GM12878 (cell line): ENCODE results near the gene RGS6. TPM values are rescaled to one million over a fixed set of nuclear protein-coding genes. Genes with fewer than 3 reads are reported as not detected.

ENCODE experiments used
- ATAC-seq: fragments of 200-7000 bp; cut with Tn5 transposase; 3 replicates; pipeline ENCODE4 v1.9.1; 2020; ENCODE audit warnings: mild to moderate bottlenecking, moderate library complexity
- BruUV-seq: library from RNA; stranded (reverse); fragments of 400-500 nt; replicated peaks from 2 replicates; lab custom pipeline; 2021; lab: Mats Ljungman, UMichigan
- CTCF ChIA-PET: fragments of 300-600 bp; sonication (Branson Sonifier 250); formaldehyde crosslinking; extraction: SDS; loops from one replicate; lab custom pipeline; 2021; ENCODE audit warnings: inconsistent platforms; lab: Yijun Ruan, JAX
- POLR2A ChIA-PET: fragments of 350-600 bp; formaldehyde crosslinking; extraction: SDS; loops from one replicate; lab custom pipeline; 2021; ENCODE audit warnings: inconsistent platforms; lab: Charles Lee
- RAD21 ChIA-PET: fragments of 300-600 bp; sonication (Branson Sonifier 250); formaldehyde crosslinking; loops from one replicate; lab custom pipeline; 2023; ENCODE audit warnings: antibody characterized with exemption; ENCODE audit not compliant: unreplicated experiment; lab: Charles Lee
- SMC1A ChIA-PET: fragments of 300-600 bp; sonication (Branson Sonifier 250); formaldehyde crosslinking; loops from one replicate; lab custom pipeline; 2023; ENCODE audit not compliant: unreplicated experiment, uncharacterized antibody; lab: Charles Lee
- DNase-seq: peaks from one replicate; pipeline ENCODE4 v3.0.0-alpha.2; 2011; ENCODE audit warnings: low read depth, low spot score
- FAIRE-seq: peaks from 3 replicates; lab custom pipeline; 2011; peaks lifted over from hg19 to GRCh38; lab: Jason Lieb, UNC
- H2AFZ ChIP-seq: 2 replicates; pipeline ENCODE4 v1.6.0; 2011; ENCODE audit warnings: low read depth, low read length, control low read depth; ENCODE audit not compliant: control insufficient read depth
- H3K27ac ChIP-seq: 2 replicates; pipeline ENCODE4 v1.5.1; 2011; ENCODE audit warnings: control low read depth; ENCODE audit not compliant: control insufficient read depth, insufficient read depth
- H3K27me3 ChIP-seq, 2 experiments: replicated peaks in 1 of 2; 2 replicates each; pipeline versions ENCODE4 v1.6.0 to v1.6.1; 2011; ENCODE audit warnings: low read length in 1 of 2; ENCODE audit not compliant: control insufficient read depth in 2 of 2, insufficient read depth in 2 of 2
- H3K36me3 ChIP-seq, 2 experiments: 2 replicates each; pipeline ENCODE4 v1.5.1; 2011; ENCODE audit warnings: low read length in 1 of 2; ENCODE audit not compliant: control insufficient read depth in 2 of 2, insufficient read depth in 2 of 2
- H3K4me1 ChIP-seq: 2 replicates; pipeline ENCODE4 v1.6.1; 2011; ENCODE audit warnings: mild to moderate bottlenecking, low read length, moderate library complexity, mixed read lengths; ENCODE audit not compliant: control insufficient read depth, insufficient read depth
- H3K4me2 ChIP-seq: 2 replicates; pipeline ENCODE4 v1.6.0; 2011; ENCODE audit warnings: control low read depth; ENCODE audit not compliant: control insufficient read depth, insufficient read depth
- H3K4me3 ChIP-seq: fragments of 200-600 bp; sonication (generic); 2 replicates; pipeline ENCODE4 v1.5.1; 2016
- H3K79me2 ChIP-seq: 2 replicates; pipeline ENCODE4 v1.6.0; 2011; ENCODE audit warnings: low read length; ENCODE audit not compliant: control insufficient read depth, insufficient read depth
- H3K9ac ChIP-seq: 2 replicates; pipeline ENCODE4 v1.8.0; 2011; ENCODE audit warnings: low read length, control low read depth, mixed read lengths; ENCODE audit not compliant: control insufficient read depth, insufficient read depth
- H3K9me3 ChIP-seq: replicated peaks from 3 replicates; pipeline ENCODE4 v1.5.1; 2011; ENCODE audit warnings: mild to moderate bottlenecking, low read length; ENCODE audit not compliant: control insufficient read depth, insufficient read depth
- H4K20me1 ChIP-seq: 2 replicates; pipeline ENCODE4 v1.6.0; 2011; ENCODE audit not compliant: control insufficient read depth, insufficient read depth
- EGR1 ChIP-seq, 2 experiments: IDR thresholded peaks; 1 replicate in 1 of 2; 2 replicates in 1 of 2; pipeline ENCODE4 v1.6.1; 2011 to 2012; ENCODE audit warnings: low read depth in 2 of 2, low read length in 2 of 2, borderline replicate concordance in 1 of 2, mild to moderate bottlenecking in 1 of 2, moderate library complexity in 1 of 2
- EP300 ChIP-seq, 2 experiments: fragments of 150-350 bp in 1 of 2; IDR thresholded peaks; 2 replicates each; pipeline ENCODE4 v1.6.1; 2011 to 2012; ENCODE audit warnings: low read depth in 2 of 2, low read length in 2 of 2, borderline replicate concordance in 1 of 2, improper control_type of control experiment in 1 of 2, inconsistent platforms in 1 of 2; ENCODE audit not compliant: control insufficient read depth in 1 of 2
- FOS ChIP-seq: IDR thresholded peaks from 3 replicates; pipeline ENCODE4 v1.6.1; 2011; ENCODE audit warnings: borderline replicate concordance; ENCODE audit not compliant: insufficient read length; ENCODE audit errors: extremely low read depth
- IKZF2 ChIP-seq, 2 experiments: fragments of 450-650 bp; IDR thresholded peaks; 2 replicates each; pipeline ENCODE4 v1.6.1; 2017; ENCODE audit warnings: mild to moderate bottlenecking in 2 of 2, moderate library complexity in 2 of 2
- IRF5 ChIP-seq: fragments of 450-650 bp; IDR thresholded peaks from 2 replicates; pipeline ENCODE4 v1.6.1; 2017; ENCODE audit warnings: borderline replicate concordance
- MLLT1 ChIP-seq: fragments of 450-650 bp; IDR thresholded peaks from 2 replicates; pipeline ENCODE4 v1.6.1; 2016; ENCODE audit warnings: mild to moderate bottlenecking
- NR2C1 ChIP-seq: fragments of 450-650 bp; IDR thresholded peaks from 2 replicates; pipeline ENCODE4 v1.6.1; 2017; ENCODE audit warnings: antibody characterized with exemption, mild to moderate bottlenecking, moderate library complexity
- NR2F1 ChIP-seq: fragments of 450-650 bp; conservative IDR thresholded peaks from 2 replicates; pipeline ENCODE4 v1.6.1; 2017; ENCODE audit warnings: mild to moderate bottlenecking
- RCOR1 ChIP-seq: conservative IDR thresholded peaks from 2 replicates; pipeline ENCODE4 v1.6.1; 2012; ENCODE audit warnings: low read depth, low read length, improper control_type of control experiment
- REST ChIP-seq: IDR thresholded peaks from 2 replicates; pipeline ENCODE4 v1.6.1; 2012; ENCODE audit warnings: mild to moderate bottlenecking, low read depth, low read length
- RFX5 ChIP-seq: IDR thresholded peaks from 2 replicates; pipeline ENCODE4 v1.6.1; 2011; ENCODE audit warnings: low read depth, low read length, improper control_type of control experiment
- SMC3 ChIP-seq: IDR thresholded peaks from 2 replicates; pipeline ENCODE4 v1.6.1; 2011; ENCODE audit warnings: low read length, improper control_type of control experiment, borderline replicate concordance
- TBL1XR1 ChIP-seq: IDR thresholded peaks from 2 replicates; pipeline ENCODE4 v1.6.1; 2012; ENCODE audit warnings: low read depth, low read length, improper control_type of control experiment
- USF2 ChIP-seq: IDR thresholded peaks from 2 replicates; pipeline ENCODE4 v1.6.1; 2011; ENCODE audit warnings: low read depth, low read length, improper control_type of control experiment, borderline replicate concordance
- YY1 ChIP-seq: IDR thresholded peaks from 2 replicates; pipeline ENCODE4 v1.6.1; 2011; ENCODE audit warnings: low read depth, mild to moderate bottlenecking, low read length
- ZNF217 ChIP-seq: fragments of 450-650 bp; IDR thresholded peaks from 2 replicates; pipeline ENCODE4 v1.6.1; 2017; ENCODE audit warnings: antibody characterized with exemption, mild to moderate bottlenecking
- ZNF622 ChIP-seq: fragments of 450-650 bp; IDR thresholded peaks from 2 replicates; pipeline ENCODE4 v1.6.1; 2017; ENCODE audit warnings: mild to moderate bottlenecking, inconsistent platforms
- ZSCAN29 ChIP-seq: fragments of 450-650 bp; IDR thresholded peaks from 2 replicates; pipeline ENCODE4 v1.6.1; 2017; ENCODE audit warnings: mild to moderate bottlenecking, moderate library complexity
- WGBS: methylation state at CpG from one replicate; pipeline ENCODE4 v1.1.6; 2016; ENCODE audit warnings: low lambda C conversion rate; ENCODE audit not compliant: insufficient replicate concordance, insufficient coverage; ENCODE audit errors: missing lambda C conversion rate; 5-methylcytosine and 5-hydroxymethylcytosine counted together
- in situ Hi-C: fragments of 300-500 bp; cut with MboI; formaldehyde crosslinking; loops from 9 replicates; pipeline ENCODE4 v1.14.3; 2018; ENCODE audit warnings: mixed read lengths
- intact Hi-C: fragments of 100-400 bp; cut with micrococcal nuclease; formaldehyde crosslinking; loops from one replicate; pipeline ENCODE4 v1.14.2; 2022; ENCODE audit not compliant: unreplicated experiment
- polyA plus RNA-seq, 11 experiments: library from polyadenylated mRNA; depleted of rRNA in 4 of 11; unstranded in 6 of 11; stranded (reverse) in 5 of 11; fragments of >200 nt; fragmentation: Nextera tagmentation in 4 of 11; fragmentation: Illumina TruSeq in 1 of 11; extraction: Ambion mirVana in 4 of 11; extraction: Trizol in 1 of 11; gene quantifications; 1 replicate in 1 of 11; 2 replicates in 10 of 11; pipeline versions ENCODE4 v1.2.1 to v1.2.3, GENCODE V29; 2011 to 2016; ENCODE audit warnings: inconsistent platforms in 2 of 11, missing spikeins in 2 of 11, low read depth in 1 of 11
- total RNA-seq, 4 experiments: library from RNA; depleted of rRNA in 3 of 4; stranded (reverse); fragments of >200 nt in 3 of 4; fragmentation: Illumina TruSeq in 1 of 4; extraction: Trizol in 1 of 4; gene quantifications; 2 replicates each; pipeline versions ENCODE4 v1.2.1 to v1.2.3, GENCODE V29; 2013 to 2021

Gene RGS6
- total and polyA plus RNA-seq, 10 of the 15 experiments (the other 5 are each of a cell fraction or from before 2014, with no cell fraction given), result 3.9 to 18.1 (median 12.4) TPM

GRCh38 chr14:72464226-72464625, 532.0 kb downstream of the RGS6 start:
- Histone ChIP-seq H3K4me3 (no peak overlapping the region), H3K9ac (no peak overlapping the region), H3K27ac (no peak overlapping the region), H3K4me2 (no peak overlapping the region), H3K36me3 (no peaks in the 10 kb centered on the region), H3K4me1 (no peaks in the 10 kb centered on the region), H3K27me3 (no peaks in the 10 kb centered on the region), H3K9me3 (peaks cover 3% of the 10 kb centered on the region), H2AFZ (no peak overlapping the region), H3K79me2 (no peaks in the 10 kb centered on the region), H4K20me1 (no peaks in the 10 kb centered on the region)
- no peak for ATAC-seq
- in situ Hi-C loops (no loop called here), intact Hi-C loops (no loop called here)
- WGBS, result 95% methylated on average over 3 of the region's 3 CpGs
- FAIRE-seq, result no peak
- POLR2A ChIA-PET, result no interaction called here
- DNase-seq, result no peak
- RAD21 ChIA-PET, result interaction anchor here (0.6 kb wide), 1 partner anchor 13 kb away, joined by 3 read pairs; no protein-coding TSS in a partner anchor
- CTCF ChIA-PET, result interaction anchor here (1.0 to 1.6 kb wide), 3 partner anchors 10 to 752 kb away, joined by 3 to 5 read pairs (median 3); no protein-coding TSS in a partner anchor
- SMC1A ChIA-PET, result interaction anchor here (1.0 to 1.7 kb wide), 3 partner anchors 16 to 50 kb away, joined by 3 to 4 read pairs (median 3); no protein-coding TSS in a partner anchor
- no TSS peak for BruUV-seq
- TF ChIP-seq RCOR1 (no peak), IKZF2 (IDR thresholded peaks at IDR 0.05) (no peak), YY1 (no peak), ZNF217 (no peak), FOS (no peak), IRF5 (no peak), SMC3 (no peak), ZSCAN29 (no peak), RFX5 (no peak), NR2C1 (no peak), REST (no peak), USF2 (no peak), MLLT1 (no peak), TBL1XR1 (no peak), EGR1 (IDR thresholded peaks at IDR 0.05; ENCODE audit: borderline replicate concordance in 1 of 2, low read depth in 2 of 2, low read length in 2 of 2) (no peak), NR2F1 (no peak), EP300 (IDR thresholded peaks at IDR 0.05; ENCODE audit: borderline replicate concordance in 1 of 2, control insufficient read depth in 1 of 2, low read depth in 2 of 2, low read length in 2 of 2) (no peak), ZNF622 (no peak)
